OCI-LY7 (cell line): ENCODE measurements around the gene ROPN1L.

Experiments used
- EZH2phosphoT487 ChIP-seq: fragments of 200-600 bp; sonication (generic); IDR thresholded peaks from 2 replicates; pipeline ENCODE4 v1.6.1; 2018; ENCODE audit warnings: low read depth, borderline replicate concordance, mild to moderate bottlenecking, mixed run types, antibody characterized with exemption, low read length, moderate library complexity, mixed read lengths
- TF ChIP-seq, protein P1 (sequence below): fragments of 200-600 bp; sonication (generic); conservative IDR thresholded peaks from 2 replicates; pipeline ENCODE4 v1.5.1; 2014; ENCODE audit warnings: mild to moderate bottlenecking, antibody characterized with exemption, low read length, moderate library complexity, mixed read lengths

GRCh38 chr5:10445352-10445751, 3.7 kb downstream of the ROPN1L start:
- TF ChIP-seq, protein P1, sequence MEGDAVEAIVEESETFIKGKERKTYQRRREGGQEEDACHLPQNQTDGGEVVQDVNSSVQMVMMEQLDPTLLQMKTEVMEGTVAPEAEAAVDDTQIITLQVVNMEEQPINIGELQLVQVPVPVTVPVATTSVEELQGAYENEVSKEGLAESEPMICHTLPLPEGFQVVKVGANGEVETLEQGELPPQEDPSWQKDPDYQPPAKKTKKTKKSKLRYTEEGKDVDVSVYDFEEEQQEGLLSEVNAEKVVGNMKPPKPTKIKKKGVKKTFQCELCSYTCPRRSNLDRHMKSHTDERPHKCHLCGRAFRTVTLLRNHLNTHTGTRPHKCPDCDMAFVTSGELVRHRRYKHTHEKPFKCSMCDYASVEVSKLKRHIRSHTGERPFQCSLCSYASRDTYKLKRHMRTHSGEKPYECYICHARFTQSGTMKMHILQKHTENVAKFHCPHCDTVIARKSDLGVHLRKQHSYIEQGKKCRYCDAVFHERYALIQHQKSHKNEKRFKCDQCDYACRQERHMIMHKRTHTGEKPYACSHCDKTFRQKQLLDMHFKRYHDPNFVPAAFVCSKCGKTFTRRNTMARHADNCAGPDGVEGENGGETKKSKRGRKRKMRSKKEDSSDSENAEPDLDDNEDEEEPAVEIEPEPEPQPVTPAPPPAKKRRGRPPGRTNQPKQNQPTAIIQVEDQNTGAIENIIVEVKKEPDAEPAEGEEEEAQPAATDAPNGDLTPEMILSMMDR = no peak
- no peak for TF ChIP-seq EZH2phosphoT487
